ENCODE results near the gene SEPHS2. TPM values are rescaled to one million over a fixed set of nuclear protein-coding genes. Genes with fewer than 3 reads are reported as not detected.

Gene SEPHS2
- total and polyA plus RNA-seq, 8 donors, result 14.8 to 35.4 (median 25.4) TPM

- Histone ChIP-seq H3K27me3 (no peaks in the 10 kb centered on the region), H3K36me3 (no peaks in the 10 kb centered on the region), H3K27ac (no peak overlapping the region), H3K4me1 (no peaks in the 10 kb centered on the region), H3K4me3 (no peak overlapping the region), H3K9me3 (no peaks in the 10 kb centered on the region)
- no peak for ATAC-seq
- TF ChIP-seq CTCF (IDR thresholded peaks at IDR 0.05), result no peak
- DNase-seq, result no peak
- intact Hi-C loops (cut with DNase I), result no loop called here
- WGBS, 2 donors, result 74 to 83% methylated on average over 4 of the region's 4 CpGs
- FAIRE-seq, result no peak
Measured at GRCh38 chr16:30491229-30491628, 45.6 kb upstream of the SEPHS2 start.

GRCh38 chr16:30490210-30490609 is 44.5 kb upstream of the SEPHS2 start:
- Histone ChIP-seq H3K27ac (no peak overlapping the region), H3K4me3 (no peak overlapping the region), H3K9me3 (no peaks in the 10 kb centered on the region), H3K4me1 (no peaks in the 10 kb centered on the region), H3K36me3 (no peaks in the 10 kb centered on the region), H3K27me3 (no peaks in the 10 kb centered on the region)
- no peak for TF ChIP-seq CTCF (IDR thresholded peaks at IDR 0.05)
- peak in 1 of 4 donors; percentile 64 for ATAC-seq
- no peak for DNase-seq
- intact Hi-C loops (cut with DNase I), result no loop called here
- FAIRE-seq, result no peak
- 85 to 94% methylated on average over 4 to 6 of the region's 6 CpGs for WGBS, 2 donors

GRCh38 chr16:30488764-30489605 is 43.3 kb upstream of the SEPHS2 start:
- no peak for TF ChIP-seq CTCF (IDR thresholded peaks at IDR 0.05)
- no peak for DNase-seq
- intact Hi-C loops (cut with DNase I), result no loop called here
- H3K27ac ChIP-seq, result no peak overlapping the region
- no peak for FAIRE-seq
- H3K4me3 ChIP-seq, result no peak overlapping the region
- no peaks in the 10 kb centered on the region for H3K27me3 ChIP-seq
- H3K36me3 ChIP-seq, result no peaks in the 10 kb centered on the region
- H3K9me3 ChIP-seq, result no peaks in the 10 kb centered on the region
- ATAC-seq, result peak in 2 of 4 donors; percentile 35 to 39
- no peaks in the 10 kb centered on the region for H3K4me1 ChIP-seq
- WGBS, 2 donors, result 58 to 66% methylated on average over 11 of the region's 11 CpGs

- no peak for DNase-seq
- Histone ChIP-seq H3K36me3 (no peaks in the 10 kb centered on the region), H3K27ac (no peak overlapping the region), H3K27me3 (no peaks in the 10 kb centered on the region), H3K4me3 (no peak overlapping the region), H3K9me3 (no peaks in the 10 kb centered on the region), H3K4me1 (no peaks in the 10 kb centered on the region)
- no peak for TF ChIP-seq CTCF (IDR thresholded peaks at IDR 0.05)
- no peak for FAIRE-seq
- no peak for ATAC-seq
- intact Hi-C loops (cut with DNase I), result no loop called here
- 82 to 84% methylated on average over 7 of the region's 7 CpGs for WGBS, 2 donors
Measured at GRCh38 chr16:30485818-30486436, 40.3 kb upstream of the SEPHS2 start.

GRCh38 chr16:30484887-30485286 is 39.2 kb upstream of the SEPHS2 start:
- H3K36me3 ChIP-seq, result no peaks in the 10 kb centered on the region
- no peak for ATAC-seq
- no peak overlapping the region for H3K27ac ChIP-seq
- no peaks in the 10 kb centered on the region for H3K4me1 ChIP-seq
- DNase-seq, result no peak
- intact Hi-C loops (cut with DNase I), result no loop called here
- no peaks in the 10 kb centered on the region for H3K9me3 ChIP-seq
- no peak for FAIRE-seq
- no peak for TF ChIP-seq CTCF (IDR thresholded peaks at IDR 0.05)
- no peak overlapping the region for H3K4me3 ChIP-seq
- no peaks in the 10 kb centered on the region for H3K27me3 ChIP-seq

Data from pancreas (tissue), 10 donors.